Right lobe of liver (tissue), 6 donors: ENCODE results near the gene IMP4. TPM values are rescaled to one million over a fixed set of nuclear protein-coding genes. Genes with fewer than 3 reads are reported as not detected.

Experiments used
- ATAC-seq, 4 donors: fragments of 200-7000 bp; cut with Tn5 transposase; one replicate each; pipeline ENCODE4 v1.9.1; 2020; ENCODE audit warnings: mild to moderate bottlenecking in 4 of 4, moderate library complexity in 4 of 4
- DNase-seq, 3 donors: peaks; one replicate each; pipeline ENCODE4 v3.0.0-alpha.2; 2020
- H3K27ac ChIP-seq, 3 donors: fragments of 200-600 bp; one replicate each; pipeline ENCODE4 v1.8.0; 2022
- H3K27me3 ChIP-seq, 2 donors: fragments of 200-600 bp; one replicate each; pipeline ENCODE4 v1.8.0; 2022
- H3K36me3 ChIP-seq, 4 donors: fragments of 200-600 bp; sonication (generic) in 1 of 4; one replicate each; pipeline versions ENCODE4 v1.5.1 to v1.8.0; 2017 to 2022; ENCODE audit warnings: control low read depth in 1 of 4
- H3K4me1 ChIP-seq, 4 donors: fragments of 200-600 bp; sonication (generic) in 1 of 4; one replicate each; pipeline versions ENCODE4 v1.5.1 to v1.8.0; 2017 to 2022; ENCODE audit warnings: control low read depth in 1 of 4
- H3K4me3 ChIP-seq, 3 donors: fragments of 200-600 bp; one replicate each; pipeline ENCODE4 v1.8.0; 2022
- H3K9me3 ChIP-seq, 4 donors: fragments of 200-600 bp; sonication (generic) in 1 of 4; one replicate each; pipeline versions ENCODE4 v1.5.1 to v1.8.0; 2017 to 2022; ENCODE audit warnings: control low read depth in 1 of 4
- CTCF ChIP-seq, 4 donors: fragments of 200-600 bp in 3 of 4; fragments of 450-650 bp in 1 of 4; IDR thresholded peaks; one replicate each; pipeline versions ENCODE4 v1.5.1 to v1.8.0; 2016 to 2022; ENCODE audit warnings: antibody characterized with exemption in 4 of 4, mild to moderate bottlenecking in 2 of 4
- POLR2A ChIP-seq: fragments of 450-650 bp; IDR thresholded peaks from one replicate; pipeline ENCODE4 v1.6.1; 2017; ENCODE audit warnings: antibody characterized with exemption, mild to moderate bottlenecking
- WGBS: methylation state at CpG from one replicate; pipeline ENCODE4 v1.1.6; 2018; ENCODE audit warnings: low coverage, low lambda C conversion rate; ENCODE audit not compliant: insufficient coverage; ENCODE audit errors: missing lambda C conversion rate; 5-methylcytosine and 5-hydroxymethylcytosine counted together
- intact Hi-C, 2 donors: fragments of 100-400 bp; cut with DNase I; formaldehyde crosslinking; loops; one replicate each; pipeline versions ENCODE4 v1.11.2 to v1.14.1; 2022
- long read RNA-seq: library from polyadenylated mRNA; unstranded; transcript quantifications from one replicate; pipeline ENCODE4 v2.0.0, GENCODE V29; 2019
- total RNA-seq, 6 experiments: library from RNA; depleted of rRNA in 2 of 6; stranded (reverse); fragments of >200 nt in 2 of 6; fragmentation: NEBNext Ultra II Directional in 3 of 6; extraction: Animal tissue kit (Norgen Biotek cat#: 25700) in 3 of 6; gene quantifications; one replicate each; pipeline versions ENCODE4 v1.1.0 to v1.2.4, GENCODE V29; 2016 to 2023
- donor health status: DM: no; HTN: yes; CAD: no.
- donor health status: DM: no; HTN: no; CAD: no.
- donor health status: DM: no; HTN: no; CAD: no.
- donor health status: DM: no; HTN: yes; CAD: no.
- donor health status: DM: no; HTN: yes; CAD: no.

The IMP4 gene
- 100 to 1,000 TPM in 2 of 6 experiments, 10 to 100 TPM in 4; 43.1 to 136 (median 56.7) TPM for total RNA-seq
- long read RNA-seq, transcript IMP4-202 (9 exons, 822 nt) = minor isoform, 5 of 25 reads
- long read RNA-seq, transcript IMP4-201 (9 exons, 1,740 nt) = major isoform, 17 of 25 reads
- long read RNA-seq, partial matches to known transcripts = 0 of 25 reads
- long read RNA-seq, other reads (novel, unspliced or antisense) = 1 of 25 reads

- H3K4me3 ChIP-seq = peak within 1 kb of the TSS; percentile 73 to 88 (median 87)
- H3K36me3 ChIP-seq = peaks cover 3 to 41% (median 20%) of the 10 kb centered on the region in 4 donors
- DNase-seq (peak; percentile 94 to 99 (median 97)), ATAC-seq (peak; percentile 94 to 97 (median 95))
- peaks cover 0 to 13% (median 5%) of the 10 kb centered on the region in 4 donors for H3K4me1 ChIP-seq
- intact Hi-C loops = no loop called here
- H3K9me3 ChIP-seq = no peaks in the 10 kb centered on the region
- no peaks in the 10 kb centered on the region for H3K27me3 ChIP-seq
- TF ChIP-seq POLR2A (peak; percentile 13), CTCF (IDR thresholded peaks at IDR 0.05) (peak; percentile 21 to 38 (median 34))
- 0% methylated on average over 15 of the region's 60 CpGs for WGBS
- H3K27ac ChIP-seq = peak within 1 kb of the TSS; percentile 39 to 73 (median 39)
These were observed at the start of gene IMP4 for GRCh38 chr2:130342533-130343275. Gene IMP4, plus strand, starts transcription at chr2:130342897. Its CDS starts 36 bp downstream, at chr2:130342933.

GRCh38 chr2:130300258-130300969 lies 42.3 kb upstream of the IMP4 start:
- H3K9me3 ChIP-seq = no peaks in the 10 kb centered on the region
- DNase-seq (no peak), ATAC-seq (no peak)
- no peak overlapping the region for H3K27ac ChIP-seq
- 64% methylated on average over 20 of the region's 22 CpGs for WGBS
- no peak overlapping the region for H3K4me3 ChIP-seq
- no peak for TF ChIP-seq CTCF (IDR thresholded peaks at IDR 0.05)
- TF ChIP-seq POLR2A = no peak
- no peaks in the 10 kb centered on the region for H3K27me3 ChIP-seq
- no peaks in the 10 kb centered on the region for H3K4me1 ChIP-seq
- intact Hi-C loops = no loop called here
- no peaks in the 10 kb centered on the region for H3K36me3 ChIP-seq

- intact Hi-C loops = no loop called here
- no peaks in the 10 kb centered on the region for H3K4me1 ChIP-seq
- WGBS = 86% methylated on average over 12 of the region's 13 CpGs
These were observed 41.7 kb upstream of the IMP4 start for GRCh38 chr2:130300970-130301348.

More at GRCh38 chr2:130300970-130301348, 41.7 kb upstream of the IMP4 start:
- ATAC-seq (no peak), DNase-seq (no peak)
- Histone ChIP-seq H3K36me3 (no peaks in the 10 kb centered on the region), H3K27me3 (no peaks in the 10 kb centered on the region), H3K27ac (no peak overlapping the region), H3K9me3 (no peaks in the 10 kb centered on the region), H3K4me3 (no peak overlapping the region)
- TF ChIP-seq POLR2A = no peak
- no peak for TF ChIP-seq CTCF (IDR thresholded peaks at IDR 0.05)
